IMR-90 (cell line): ENCODE data around the gene SSC4D. TPM values are rescaled to one million over a fixed set of nuclear protein-coding genes. Genes with fewer than 3 reads are reported as not detected.

Experiments used
- ATAC-seq: fragments of 200-7000 bp; cut with Tn5 transposase; 2 replicates; pipeline ENCODE4 v1.9.1; 2020; ENCODE audit warnings: low read depth, mild to moderate bottlenecking, moderate library complexity
- BruUV-seq: library from RNA; stranded (reverse); fragments of 400-500 nt; replicated peaks from 2 replicates; lab custom pipeline; 2021; lab: Mats Ljungman, UMichigan
- CTCF ChIA-PET: fragments of 300-600 bp; formaldehyde crosslinking; extraction: SDS; loops from one replicate; lab custom pipeline; 2021; ENCODE audit warnings: antibody characterized with exemption; lab: Yijun Ruan, JAX
- POLR2A ChIA-PET: fragments of 300-600 bp; sonication (Branson Sonifier 250); formaldehyde crosslinking; loops from one replicate; lab custom pipeline; 2022; ENCODE audit warnings: antibody characterized with exemption; ENCODE audit not compliant: unreplicated experiment; lab: Charles Lee
- DNase-seq: peaks from one replicate; pipeline ENCODE4 v3.0.0; 2013
- H2AFZ ChIP-seq: replicated peaks from 2 replicates; pipeline ENCODE3; 2013; ENCODE audit warnings: low read length, mild to moderate bottlenecking; ENCODE audit not compliant: poor library complexity
- H2AK5ac ChIP-seq: 2 replicates; pipeline ENCODE4 v1.6.1; 2013; ENCODE audit warnings: low read depth, low read length, inconsistent platforms
- H2AK9ac ChIP-seq: replicated peaks from 2 replicates; pipeline ENCODE3; 2013; ENCODE audit warnings: mild to moderate bottlenecking, low read depth, low read length, moderate library complexity; ENCODE audit not compliant: poor library complexity
- H2BK120ac ChIP-seq: 2 replicates; pipeline ENCODE4 v1.6.1; 2013; ENCODE audit warnings: low read depth, low read length, inconsistent platforms
- H2BK15ac ChIP-seq: 3 replicates; pipeline ENCODE4 v1.6.1; 2013; ENCODE audit warnings: low read depth, low read length, inconsistent platforms
- H2BK20ac ChIP-seq: 2 replicates; pipeline ENCODE4 v1.6.1; 2013; ENCODE audit warnings: low read depth, mild to moderate bottlenecking, inconsistent platforms, low read length, moderate library complexity
- H2BK5ac ChIP-seq: 2 replicates; pipeline ENCODE4 v1.6.1; 2013; ENCODE audit warnings: mild to moderate bottlenecking, low read depth, low read length, inconsistent platforms; ENCODE audit not compliant: poor library complexity, severe bottlenecking
- H3K14ac ChIP-seq: replicated peaks from 2 replicates; pipeline ENCODE4 v1.6.1; 2013; ENCODE audit warnings: low read depth, low read length, inconsistent platforms
- H3K18ac ChIP-seq: 2 replicates; pipeline ENCODE4 v1.6.1; 2013; ENCODE audit warnings: low read depth, low read length, control low read depth
- H3K23ac ChIP-seq: 2 replicates; pipeline ENCODE4 v1.6.1; 2013; ENCODE audit warnings: low read depth, low read length, inconsistent platforms
- H3K27ac ChIP-seq: 2 replicates; pipeline ENCODE4 v1.5.1; 2013; ENCODE audit warnings: mild to moderate bottlenecking, control low read depth, low read length; ENCODE audit not compliant: insufficient read depth
- H3K27me3 ChIP-seq: 2 replicates; pipeline ENCODE4 v1.6.1; 2013; ENCODE audit warnings: low read length; ENCODE audit not compliant: control insufficient read depth, insufficient read depth
- H3K36me3 ChIP-seq: 2 replicates; pipeline ENCODE4 v1.6.1; 2013; ENCODE audit warnings: low read length, mixed read lengths; ENCODE audit not compliant: control insufficient read depth, insufficient read depth
- H3K4ac ChIP-seq: 2 replicates; pipeline ENCODE4 v1.6.1; 2013; ENCODE audit warnings: low read depth, low read length, inconsistent platforms
- H3K4me1 ChIP-seq: 2 replicates; pipeline ENCODE4 v1.6.1; 2013; ENCODE audit warnings: low read length, mixed read lengths; ENCODE audit not compliant: control insufficient read depth, insufficient read depth
- H3K4me2 ChIP-seq: 2 replicates; pipeline ENCODE4 v1.6.1; 2013; ENCODE audit warnings: low read depth, mild to moderate bottlenecking, control low read depth, low read length, moderate library complexity
- H3K4me3 ChIP-seq: 2 replicates; pipeline ENCODE4 v1.5.1; 2013; ENCODE audit warnings: low read depth, mild to moderate bottlenecking, control low read depth, low read length, moderate library complexity; ENCODE audit not compliant: insufficient read depth
- H3K56ac ChIP-seq: 2 replicates; pipeline ENCODE4 v1.6.1; 2013; ENCODE audit warnings: low read length, inconsistent platforms; ENCODE audit not compliant: insufficient read depth; ENCODE audit errors: extremely low read depth
- H3K79me1 ChIP-seq, 2 experiments: 2 replicates each; pipeline ENCODE4 v1.6.1; 2013; ENCODE audit warnings: low read length in 2 of 2, inconsistent platforms in 1 of 2, low read depth in 1 of 2
- H3K9ac ChIP-seq: 2 replicates; pipeline ENCODE4 v1.6.1; 2013; ENCODE audit warnings: low read depth, low read length, control low read depth
- H3K9me1 ChIP-seq: 2 replicates; pipeline ENCODE4 v1.6.1; 2013; ENCODE audit warnings: low read length, inconsistent platforms; ENCODE audit not compliant: insufficient read depth
- H3K9me3 ChIP-seq: 2 replicates; pipeline ENCODE4 v1.6.1; 2013; ENCODE audit warnings: low read length; ENCODE audit not compliant: control insufficient read depth, insufficient read depth
- H4K20me1 ChIP-seq: 2 replicates; pipeline ENCODE4 v1.6.1; 2013; ENCODE audit warnings: low read length, inconsistent platforms; ENCODE audit not compliant: insufficient read depth
- H4K5ac ChIP-seq: 2 replicates; pipeline ENCODE4 v1.6.1; 2013; ENCODE audit warnings: mild to moderate bottlenecking, low read depth, low read length, control low read depth
- H4K8ac ChIP-seq, 2 experiments: 2 replicates each; pipeline ENCODE4 v1.6.1; 2013; ENCODE audit warnings: low read depth in 2 of 2, low read length in 2 of 2, control low read depth in 1 of 2, inconsistent platforms in 1 of 2
- H4K91ac ChIP-seq: 2 replicates; pipeline ENCODE4 v1.6.1; 2013; ENCODE audit warnings: low read depth, low read length, inconsistent platforms; ENCODE audit not compliant: insufficient read depth
- BHLHE40 ChIP-seq: fragments of 150-350 bp; IDR thresholded peaks from 2 replicates; pipeline ENCODE4 v1.6.1; 2016; ENCODE audit warnings: mild to moderate bottlenecking, low read depth, low read length
- CEBPB ChIP-seq: IDR thresholded peaks from 2 replicates; pipeline ENCODE4 v1.6.1; 2012; ENCODE audit warnings: low read depth, low read length, improper control_type of control experiment
- CHD1 ChIP-seq: IDR thresholded peaks from 2 replicates; pipeline ENCODE4 v1.6.1; 2012; ENCODE audit warnings: low read depth, low read length, improper control_type of control experiment
- CTCF ChIP-seq: conservative IDR thresholded peaks from 2 replicates; pipeline ENCODE4 v1.5.1; 2012; ENCODE audit warnings: mild to moderate bottlenecking, low read depth, low read length, improper control_type of control experiment
- ELK1 ChIP-seq: fragments of 150-350 bp; IDR thresholded peaks from 2 replicates; pipeline ENCODE4 v1.6.1; 2016; ENCODE audit warnings: low read depth, mild to moderate bottlenecking, low read length, moderate library complexity, borderline replicate concordance
- FOS ChIP-seq: fragments of 150-350 bp; IDR thresholded peaks from 2 replicates; pipeline ENCODE4 v1.6.1; 2016; ENCODE audit warnings: low read depth, low read length
- MAFK ChIP-seq: IDR thresholded peaks from 2 replicates; pipeline ENCODE4 v1.6.1; 2012; ENCODE audit warnings: low read depth, low read length, improper control_type of control experiment
- MAZ ChIP-seq: IDR thresholded peaks from 2 replicates; pipeline ENCODE4 v1.6.1; 2012; ENCODE audit warnings: low read depth, mild to moderate bottlenecking, low read length, improper control_type of control experiment, moderate library complexity, borderline replicate concordance
- MXI1 ChIP-seq: IDR thresholded peaks from 2 replicates; pipeline ENCODE4 v1.6.1; 2012; ENCODE audit warnings: low read depth, mild to moderate bottlenecking, low read length, moderate library complexity, borderline replicate concordance
- NFE2L2 ChIP-seq: fragments of 150-350 bp; IDR thresholded peaks from 2 replicates; pipeline ENCODE4 v1.6.1; 2016; ENCODE audit warnings: low read depth, mild to moderate bottlenecking, low read length
- RAD21 ChIP-seq: IDR thresholded peaks from 2 replicates; pipeline ENCODE4 v1.6.1; 2012; ENCODE audit warnings: low read length, improper control_type of control experiment
- RCOR1 ChIP-seq: IDR thresholded peaks from 2 replicates; pipeline ENCODE4 v1.6.1; 2012; ENCODE audit warnings: mild to moderate bottlenecking, low read length, improper control_type of control experiment; ENCODE audit not compliant: insufficient replicate concordance
- RFX5 ChIP-seq: IDR thresholded peaks from 2 replicates; pipeline ENCODE4 v1.8.0; 2012; ENCODE audit warnings: low read depth, mild to moderate bottlenecking, low read length, moderate library complexity
- SMC3 ChIP-seq: fragments of 150-350 bp; IDR thresholded peaks from 2 replicates; pipeline ENCODE4 v1.6.1; 2016; ENCODE audit warnings: low read depth, mild to moderate bottlenecking, antibody characterized with exemption, low read length, moderate library complexity
- USF2 ChIP-seq: fragments of 150-350 bp; IDR thresholded peaks from 2 replicates; pipeline ENCODE4 v1.6.1; 2017; ENCODE audit warnings: mild to moderate bottlenecking, antibody characterized with exemption, low read length, low read depth
- WGBS, 2 experiments: methylation state at CpG; one replicate each; pipeline versions ENCODE4 v1.1.5 to v1.1.7; 2013; ENCODE audit warnings: missing lambda C conversion rate in 2 of 2; ENCODE audit not compliant: insufficient read length in 1 of 2; ENCODE audit errors: extremely low coverage in 2 of 2; 5-methylcytosine and 5-hydroxymethylcytosine counted together
- dilution Hi-C: fragments of 300-500 bp; cut with HindIII; formaldehyde crosslinking; loops from one replicate; pipeline ENCODE4 v1.14.3; 2018; ENCODE audit warnings: low sequenced_read_pairs; ENCODE audit not compliant: unreplicated experiment
- in situ Hi-C: fragments of 300-500 bp; cut with MboI; formaldehyde crosslinking; loops from 3 replicates; pipeline ENCODE4 v1.14.3; 2019; ENCODE audit warnings: low sequenced_read_pairs, inconsistent platforms, mixed read lengths
- intact Hi-C: fragments of 100-400 bp; cut with micrococcal nuclease; formaldehyde crosslinking; loops from 2 replicates; pipeline ENCODE4 v1.10.0; 2022
- polyA plus RNA-seq, 3 experiments: library from polyadenylated mRNA; depleted of rRNA; stranded (reverse); fragments of >200 nt; gene quantifications; 2 replicates each; pipeline ENCODE4 v1.2.3, GENCODE V29; 2012; ENCODE audit warnings: low replicate concordance in 1 of 3
- total RNA-seq: library from RNA; depleted of rRNA; stranded (reverse); fragments of >200 nt; gene quantifications from 2 replicates; pipeline ENCODE4 v1.2.3, GENCODE V29; 2012

Gene SSC4D
- total and polyA plus RNA-seq, 2 of the 4 experiments (the other 2 are of a cell fraction), result 0.36 to 0.70 TPM

GRCh38 chr7:76403780-76404494, 5.6 kb downstream of the SSC4D start:
- no peak overlapping the region for H3K23ac ChIP-seq
- no peak overlapping the region for H3K14ac ChIP-seq
- peaks cover 3% of the 10 kb centered on the region; the same call in 1 of the 2 replicates for H3K9me1 ChIP-seq
- ATAC-seq (no peak), DNase-seq (no peak)
- 91% methylated on average over 6 of the region's 10 CpGs; no CpG with 5 or more reads in 1 of the 2 experiments for WGBS, 2 experiments
- H3K56ac ChIP-seq, result no peak overlapping the region
- no peak overlapping the region for H3K4me2 ChIP-seq
- H2BK120ac ChIP-seq, result no peak overlapping the region
- dilution Hi-C loops, result no loop called here
- POLR2A ChIA-PET, result no interaction called here
- no peak overlapping the region for H2BK5ac ChIP-seq
- in situ Hi-C loops, result no loop called here
- H3K79me1 ChIP-seq, result no peaks in the 10 kb centered on the region
- peak overlapping the region; percentile 42 for H2AK9ac ChIP-seq
- no peaks in the 10 kb centered on the region for H4K20me1 ChIP-seq
- no peak overlapping the region; the same call in 1 of the 2 replicates for H2AK5ac ChIP-seq
- CTCF ChIA-PET, result interaction anchor here (0.6 kb wide), 1 partner anchor 11 kb away, joined by 3 read pairs; no protein-coding TSS in a partner anchor
- H2BK20ac ChIP-seq, result no peak overlapping the region
- H3K9me3 ChIP-seq, result no peaks in the 10 kb centered on the region
- H3K4ac ChIP-seq, result no peak overlapping the region
- intact Hi-C loops, result no loop called here
- no TSS peak for BruUV-seq
- no peak overlapping the region for H3K4me3 ChIP-seq
- no peak overlapping the region for H3K27ac ChIP-seq
- H4K8ac ChIP-seq, result no peak overlapping the region
- H3K4me1 ChIP-seq, result no peaks in the 10 kb centered on the region
- H4K5ac ChIP-seq, result no peak overlapping the region
- peak overlapping the region; percentile 32 for H2AFZ ChIP-seq
- no peak overlapping the region for H3K18ac ChIP-seq
- H3K36me3 ChIP-seq, result no peaks in the 10 kb centered on the region
- H2BK15ac ChIP-seq, result no peak overlapping the region
- no peak overlapping the region for H4K91ac ChIP-seq
- no peak overlapping the region for H3K9ac ChIP-seq
- peaks cover 4% of the 10 kb centered on the region; the same call in 1 of the 2 replicates for H3K27me3 ChIP-seq
- TF ChIP-seq CTCF, result no peak
- TF ChIP-seq FOS, result no peak
- no peak for TF ChIP-seq MAZ
- TF ChIP-seq CEBPB, result no peak
- TF ChIP-seq SMC3, result no peak
- TF ChIP-seq MAFK, result no peak
- TF ChIP-seq MXI1, result no peak
- TF ChIP-seq RCOR1, result no peak
- no peak for TF ChIP-seq BHLHE40
- no peak for TF ChIP-seq CHD1
- no peak for TF ChIP-seq NFE2L2
- TF ChIP-seq RFX5, result no peak
- no peak for TF ChIP-seq RAD21
- TF ChIP-seq USF2, result no peak
- no peak for TF ChIP-seq ELK1
